ENCODE data around the gene TBC1D22A.
A peak's percentile ranks its signal among the peaks of the same experiment; 100 is the strongest.

DNA sequence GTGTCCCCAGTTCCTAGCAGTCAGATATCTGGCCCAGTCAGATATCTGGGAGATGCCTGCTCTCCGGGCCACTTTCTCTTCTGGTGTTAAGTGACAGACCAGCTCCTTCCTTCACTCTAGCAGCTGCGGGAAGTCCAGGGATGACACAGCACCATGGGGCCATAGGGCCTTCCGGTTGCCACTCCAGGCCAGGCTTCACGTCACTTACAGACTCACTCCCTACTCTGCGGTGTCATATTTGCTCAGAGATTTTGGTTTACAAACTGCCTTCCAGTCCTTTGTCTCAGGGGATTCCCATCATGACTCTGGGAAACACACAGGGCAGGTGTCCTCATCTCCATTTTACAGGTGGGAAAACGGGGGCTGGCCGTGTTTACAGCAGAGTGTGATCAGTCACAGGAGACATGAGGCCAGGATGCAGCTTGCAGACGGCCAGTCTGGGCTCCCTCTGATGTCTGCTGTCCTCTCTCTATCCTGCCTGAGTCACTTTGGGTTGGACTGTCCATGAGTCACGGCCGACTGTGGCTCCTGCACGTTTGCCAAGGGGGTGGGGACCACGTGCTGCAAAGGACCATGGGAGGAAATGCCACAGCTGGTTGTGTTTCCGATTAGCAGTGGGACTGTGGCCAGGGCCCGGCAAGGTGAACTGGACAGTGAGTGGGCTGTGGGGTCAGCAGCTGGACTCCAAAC lies 8.2 kb upstream of the TBC1D22A start:
- TF ChIP-seq, protein P1, sequence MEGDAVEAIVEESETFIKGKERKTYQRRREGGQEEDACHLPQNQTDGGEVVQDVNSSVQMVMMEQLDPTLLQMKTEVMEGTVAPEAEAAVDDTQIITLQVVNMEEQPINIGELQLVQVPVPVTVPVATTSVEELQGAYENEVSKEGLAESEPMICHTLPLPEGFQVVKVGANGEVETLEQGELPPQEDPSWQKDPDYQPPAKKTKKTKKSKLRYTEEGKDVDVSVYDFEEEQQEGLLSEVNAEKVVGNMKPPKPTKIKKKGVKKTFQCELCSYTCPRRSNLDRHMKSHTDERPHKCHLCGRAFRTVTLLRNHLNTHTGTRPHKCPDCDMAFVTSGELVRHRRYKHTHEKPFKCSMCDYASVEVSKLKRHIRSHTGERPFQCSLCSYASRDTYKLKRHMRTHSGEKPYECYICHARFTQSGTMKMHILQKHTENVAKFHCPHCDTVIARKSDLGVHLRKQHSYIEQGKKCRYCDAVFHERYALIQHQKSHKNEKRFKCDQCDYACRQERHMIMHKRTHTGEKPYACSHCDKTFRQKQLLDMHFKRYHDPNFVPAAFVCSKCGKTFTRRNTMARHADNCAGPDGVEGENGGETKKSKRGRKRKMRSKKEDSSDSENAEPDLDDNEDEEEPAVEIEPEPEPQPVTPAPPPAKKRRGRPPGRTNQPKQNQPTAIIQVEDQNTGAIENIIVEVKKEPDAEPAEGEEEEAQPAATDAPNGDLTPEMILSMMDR (IDR thresholded peaks at IDR 0.05): no peak
- TF ChIP-seq POLR2A (IDR thresholded peaks at IDR 0.05): peak; percentile 56 to 90

All from Peyer's patch (tissue), 4 donors.